ENCODE results near the gene CHP1.
"Not testable (repeated sequence)": the region's sequence is repeated elsewhere in the genome, so short reads cannot be mapped to it uniquely, and the experiment has no call there.

CHP1 gene

GRCh38 chr15:41230650-41231421, at the start of gene CHP1, which contains the start of gene EXD1:
CHP1 (plus strand) TSS chr15:41231268; CDS start chr15:41231383, 115 bp downstream.
EXD1 (minus strand) TSS chr15:41230757; CDS start chr15:41226575, 4,182 bp downstream.
- DNase-seq (ENCODE audit: low read depth in 2 of 2): peak; percentile 92 to 93

- no peak for DNase-seq (ENCODE audit: low read depth in 2 of 2)
Observed at GRCh38 chr15:41182266-41182665, 48.8 kb upstream of the CHP1 start.

GRCh38 chr15:41183581-41183980, 47.5 kb upstream of the CHP1 start:
- DNase-seq (ENCODE audit: low read depth in 2 of 2): no peak

GRCh38 chr15:41194444-41194843, 36.6 kb upstream of the CHP1 start:
- no peak for DNase-seq (ENCODE audit: low read depth in 2 of 2)

- DNase-seq (ENCODE audit: low read depth in 2 of 2): no peak
Observed at GRCh38 chr15:41199470-41199869, 31.6 kb upstream of the CHP1 start.

- DNase-seq (ENCODE audit: low read depth in 2 of 2): no peak
Observed at GRCh38 chr15:41203395-41203794, 27.7 kb upstream of the CHP1 start.

- DNase-seq (ENCODE audit: low read depth in 2 of 2): no peak
Observed at GRCh38 chr15:41205315-41205714, 25.8 kb upstream of the CHP1 start.

- DNase-seq (ENCODE audit: low read depth in 2 of 2): no peak
Observed at GRCh38 chr15:41207687-41208448, 23.2 kb upstream of the CHP1 start.

GRCh38 chr15:41215708-41216107, 15.4 kb upstream of the CHP1 start:
- no peak for DNase-seq (ENCODE audit: low read depth in 2 of 2)

GRCh38 chr15:41218851-41219250, 12.2 kb upstream of the CHP1 start:
- DNase-seq (ENCODE audit: low read depth in 2 of 2): no peak

GRCh38 chr15:41219381-41219780, 11.7 kb upstream of the CHP1 start:
- no peak for DNase-seq (ENCODE audit: low read depth in 2 of 2)

GRCh38 chr15:41230345-41230649, 771 bp upstream of the CHP1 start:
- no peak for DNase-seq (ENCODE audit: low read depth in 2 of 2)

- DNase-seq (ENCODE audit: low read depth in 2 of 2): no peak
Observed at GRCh38 chr15:41231422-41232226, 556 bp downstream of the CHP1 start.

GRCh38 chr15:41233367-41233771, 2.3 kb downstream of the CHP1 start:
- DNase-seq (ENCODE audit: low read depth in 2 of 2): peak; percentile 10 to 18

- DNase-seq (ENCODE audit: low read depth in 2 of 2): not testable (repeated sequence)
Observed at GRCh38 chr15:41235228-41235627, 4.2 kb downstream of the CHP1 start.

GRCh38 chr15:41235929-41236328, 4.9 kb downstream of the CHP1 start:
- DNase-seq (ENCODE audit: low read depth in 2 of 2): no peak

GRCh38 chr15:41238100-41238499, 7.0 kb downstream of the CHP1 start:
- DNase-seq (ENCODE audit: low read depth in 2 of 2): no peak

- no peak for DNase-seq (ENCODE audit: low read depth in 2 of 2)
Observed at GRCh38 chr15:41241221-41241964, 10.3 kb downstream of the CHP1 start.

GRCh38 chr15:41250745-41251144, 19.7 kb downstream of the CHP1 start:
- DNase-seq (ENCODE audit: low read depth in 2 of 2): not testable (repeated sequence)

GRCh38 chr15:41251411-41251810, 20.3 kb downstream of the CHP1 start:
- no peak for DNase-seq (ENCODE audit: low read depth in 2 of 2)

GRCh38 chr15:41254560-41254959, 23.5 kb downstream of the CHP1 start:
- no peak for DNase-seq (ENCODE audit: low read depth in 2 of 2)

GRCh38 chr15:41256103-41256502, 25.0 kb downstream of the CHP1 start:
- no peak for DNase-seq (ENCODE audit: low read depth in 2 of 2)
